Measurements from ENCODE around the gene DPP6.

GRCh38 chr7:154480817-154481216 lies 428.6 kb downstream of the DPP6 start:
- TF ChIP-seq CTCF (conservative IDR thresholded peaks at IDR 0.05; ENCODE audit: low read length) (no peak), EZH2phosphoT487 (IDR thresholded peaks at IDR 0.05; ENCODE audit: borderline replicate concordance) (no peak)

Data from Loucy (cell line).